Liver (tissue), 9 donors: ENCODE data around the gene MYOCOS. TPM values are rescaled to one million over a fixed set of nuclear protein-coding genes. Genes with fewer than 3 reads are reported as not detected.

Source experiments
- DNase-seq: peaks from one replicate; pipeline ENCODE4 v3.0.0-alpha.2; 2017; ENCODE audit warnings: low spot score
- H3K27ac ChIP-seq, 2 donors: one replicate each; pipeline ENCODE4 v1.7.0; 2013; ENCODE audit warnings: inconsistent platforms in 2 of 2, low read length in 2 of 2, control low read depth in 1 of 2, low read depth in 1 of 2, mild to moderate bottlenecking in 1 of 2
- H3K27me3 ChIP-seq, 4 donors: one replicate each; pipeline versions ENCODE4 v1.6.1 to v1.7.0; 2013; ENCODE audit warnings: low read length in 3 of 4, inconsistent platforms in 1 of 4, mild to moderate bottlenecking in 1 of 4, moderate library complexity in 1 of 4; ENCODE audit not compliant: control insufficient read depth in 4 of 4, insufficient read depth in 4 of 4
- H3K36me3 ChIP-seq, 4 donors: one replicate each; pipeline versions ENCODE4 v1.6.1 to v1.7.0; 2013; ENCODE audit warnings: low read length in 3 of 4, mild to moderate bottlenecking in 3 of 4, low read depth in 1 of 4, moderate library complexity in 1 of 4; ENCODE audit not compliant: control insufficient read depth in 4 of 4, insufficient read depth in 3 of 4
- H3K4me1 ChIP-seq, 4 donors: one replicate each; pipeline versions ENCODE4 v1.6.1 to v1.7.0; 2013; ENCODE audit warnings: low read length in 3 of 4, mild to moderate bottlenecking in 3 of 4, moderate library complexity in 1 of 4; ENCODE audit not compliant: control insufficient read depth in 4 of 4, insufficient read depth in 4 of 4
- H3K4me3 ChIP-seq, 3 donors: one replicate each; pipeline versions ENCODE4 v1.6.1 to v1.7.0; 2013; ENCODE audit warnings: low read length in 3 of 3, control low read depth in 1 of 3, low read depth in 1 of 3, mild to moderate bottlenecking in 1 of 3
- H3K9ac ChIP-seq, 2 donors: one replicate each; pipeline ENCODE4 v1.7.0; 2013; ENCODE audit warnings: low read length in 2 of 2, mild to moderate bottlenecking in 2 of 2, moderate library complexity in 2 of 2, control low read depth in 1 of 2, low read depth in 1 of 2
- H3K9me3 ChIP-seq, 4 donors: one replicate each; pipeline versions ENCODE4 v1.6.1 to v1.7.0; 2013; ENCODE audit warnings: low read length in 3 of 4; ENCODE audit not compliant: control insufficient read depth in 4 of 4
- EGR1 ChIP-seq, 2 donors: IDR thresholded peaks; 2 replicates each; pipeline ENCODE4 v1.6.1; 2016 to 2018; ENCODE audit warnings: antibody characterized with exemption in 2 of 2, low read depth in 2 of 2
- FOXA1 ChIP-seq: IDR thresholded peaks from 2 replicates; pipeline ENCODE4 v1.6.1; 2016; ENCODE audit warnings: antibody characterized with exemption
- FOXA2 ChIP-seq: IDR thresholded peaks from 2 replicates; pipeline ENCODE4 v1.6.1; 2016; ENCODE audit warnings: antibody characterized with exemption
- GABPA ChIP-seq, 2 donors: IDR thresholded peaks in 1 of 2; conservative IDR thresholded peaks in 1 of 2; 2 replicates each; pipeline ENCODE4 v1.6.1; 2016; ENCODE audit warnings: antibody characterized with exemption in 2 of 2, mild to moderate bottlenecking in 1 of 2, moderate library complexity in 1 of 2
- HNF4A ChIP-seq, 2 donors: conservative IDR thresholded peaks; 2 replicates each; pipeline ENCODE4 v1.6.1; 2016; ENCODE audit warnings: antibody characterized with exemption in 2 of 2, mild to moderate bottlenecking in 2 of 2
- HNF4G ChIP-seq: IDR thresholded peaks from 2 replicates; pipeline ENCODE4 v1.6.1; 2016; ENCODE audit warnings: antibody characterized with exemption
- JUND ChIP-seq, 2 donors: IDR thresholded peaks; 2 replicates each; pipeline ENCODE4 v1.6.1; 2016; ENCODE audit warnings: antibody characterized with exemption in 2 of 2
- NR2F2 ChIP-seq: IDR thresholded peaks from 2 replicates; pipeline ENCODE4 v1.6.1; 2016; ENCODE audit warnings: antibody characterized with exemption
- RAD21 ChIP-seq, 2 donors: IDR thresholded peaks; 2 replicates each; pipeline ENCODE4 v1.6.1; 2016; ENCODE audit warnings: antibody characterized with exemption in 2 of 2, mild to moderate bottlenecking in 2 of 2
- RXRA ChIP-seq, 2 donors: IDR thresholded peaks; 2 replicates each; pipeline ENCODE4 v1.6.1; 2017 to 2018; ENCODE audit warnings: antibody characterized with exemption in 2 of 2, mild to moderate bottlenecking in 1 of 2
- SP1 ChIP-seq: IDR thresholded peaks from 2 replicates; pipeline ENCODE4 v1.6.1; 2018; ENCODE audit warnings: antibody characterized with exemption, mild to moderate bottlenecking
- TAF1 ChIP-seq: conservative IDR thresholded peaks from 2 replicates; pipeline ENCODE4 v1.6.1; 2016; ENCODE audit warnings: antibody characterized with exemption, mild to moderate bottlenecking
- YY1 ChIP-seq: IDR thresholded peaks from 2 replicates; pipeline ENCODE4 v1.6.1; 2016; ENCODE audit warnings: antibody characterized with exemption, mild to moderate bottlenecking
- WGBS: extraction: QIAGEN DNeasy Blood & Tissue Kit; methylation state at CpG from one replicate; pipeline ENCODE4 v1.1.7; 2013; 5-methylcytosine and 5-hydroxymethylcytosine counted together
- polyA plus RNA-seq, 2 donors: library from polyadenylated mRNA; stranded (reverse) in 1 of 2; unstranded in 1 of 2; fragments of 200-250 nt in 1 of 2; fragments of >200 nt in 1 of 2; fragmentation: Nextera tagmentation in 1 of 2; extraction: Ambion mirVana in 1 of 2; gene quantifications; one replicate each; pipeline versions ENCODE4 v1.2.1 to v1.2.3, GENCODE V29; 2013 to 2015
- total RNA-seq, 2 donors: library from RNA; depleted of rRNA; stranded (reverse); fragments of >200 nt; gene quantifications; one replicate each; pipeline ENCODE4 v1.2.3, GENCODE V29; 2014
- TF ChIP-seq, protein P1 (sequence below): IDR thresholded peaks from 2 replicates; pipeline ENCODE4 v1.6.1; 2016; ENCODE audit warnings: antibody characterized with exemption
- TF ChIP-seq, protein P2 (sequence below): IDR thresholded peaks from 2 replicates; pipeline ENCODE4 v1.6.1; 2016; ENCODE audit warnings: antibody characterized with exemption
- TF ChIP-seq, protein P3 (sequence below): IDR thresholded peaks from 2 replicates; pipeline ENCODE4 v1.6.1; 2016; ENCODE audit warnings: antibody characterized with exemption
- TF ChIP-seq, protein P4 (sequence below): IDR thresholded peaks from 2 replicates; pipeline ENCODE4 v1.6.1; 2016; ENCODE audit warnings: antibody characterized with exemption, mild to moderate bottlenecking
- TF ChIP-seq, protein P5 (sequence below): fragments of 150-350 bp; IDR thresholded peaks from 2 replicates; pipeline ENCODE4 v1.5.1; 2017; ENCODE audit warnings: improper control_type of control experiment, low read depth, low read length; ENCODE audit not compliant: missing input control
- donor health status: healthy.
- donor health status: healthy.
- donor health status: healthy.
- donor health status: healthy.
- donor health status: healthy.

Gene MYOCOS, protein sequence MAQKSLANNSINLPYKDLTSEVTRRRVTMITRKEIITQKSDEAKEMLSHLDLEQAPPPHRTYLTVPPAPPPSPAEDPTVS
- total RNA-seq (under 1 TPM in 1 of 2 donors, not detected in 1; 0.08 TPM), polyA plus RNA-seq (not detected)

DNA sequence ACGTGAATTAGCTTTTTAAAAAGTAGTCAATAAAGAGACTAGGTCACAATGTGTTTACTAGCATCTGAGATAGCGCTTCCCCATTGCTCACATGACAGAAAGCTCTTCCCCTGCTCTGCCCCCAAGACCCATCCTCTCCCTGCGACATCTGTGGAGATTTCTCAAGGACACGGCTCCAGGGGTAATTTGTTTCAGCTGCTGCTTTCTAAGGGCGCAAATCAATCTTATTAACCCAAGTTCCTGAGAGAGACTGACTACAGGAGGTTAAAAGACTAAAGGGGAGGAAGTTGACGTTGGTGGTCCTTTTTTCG lies at the start of gene MYOCOS:
Gene MYOCOS, plus strand, starts transcription at position 92 of the 311 bp plus-strand sequence. CDS start 1,641 bp downstream, outside the sequence.
- no peak for DNase-seq
- Histone ChIP-seq H3K9me3 (no peaks in the 10 kb centered on the region), H3K27me3 (no peaks in the 10 kb centered on the region), H3K27ac (no peak within 1 kb of the TSS), H3K4me1 (no peaks in the 10 kb centered on the region), H3K4me3 (no peak within 1 kb of the TSS), H3K9ac (no peak within 1 kb of the TSS), H3K36me3 (no peaks in the 10 kb centered on the region)
- WGBS = 85% methylated on average over 7 of the region's 7 CpGs
- TF ChIP-seq FOXA2 (no peak), RXRA (IDR thresholded peaks at IDR 0.05) (no peak), YY1 (no peak), TAF1 (no peak), NR2F2 (no peak), JUND (IDR thresholded peaks at IDR 0.05) (no peak), FOXA1 (no peak), GABPA (IDR thresholded peaks at IDR 0.05 in 1 of 2, conservative IDR thresholded peaks at IDR 0.05 in 1 of 2) (no peak), RAD21 (IDR thresholded peaks at IDR 0.05) (no peak), SP1 (no peak)
- TF ChIP-seq, protein P1, sequence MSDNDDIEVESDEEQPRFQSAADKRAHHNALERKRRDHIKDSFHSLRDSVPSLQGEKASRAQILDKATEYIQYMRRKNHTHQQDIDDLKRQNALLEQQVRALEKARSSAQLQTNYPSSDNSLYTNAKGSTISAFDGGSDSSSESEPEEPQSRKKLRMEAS = no peak
- TF ChIP-seq, protein P2, sequence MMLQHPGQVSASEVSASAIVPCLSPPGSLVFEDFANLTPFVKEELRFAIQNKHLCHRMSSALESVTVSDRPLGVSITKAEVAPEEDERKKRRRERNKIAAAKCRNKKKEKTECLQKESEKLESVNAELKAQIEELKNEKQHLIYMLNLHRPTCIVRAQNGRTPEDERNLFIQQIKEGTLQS = no peak
- TF ChIP-seq, protein P3, sequence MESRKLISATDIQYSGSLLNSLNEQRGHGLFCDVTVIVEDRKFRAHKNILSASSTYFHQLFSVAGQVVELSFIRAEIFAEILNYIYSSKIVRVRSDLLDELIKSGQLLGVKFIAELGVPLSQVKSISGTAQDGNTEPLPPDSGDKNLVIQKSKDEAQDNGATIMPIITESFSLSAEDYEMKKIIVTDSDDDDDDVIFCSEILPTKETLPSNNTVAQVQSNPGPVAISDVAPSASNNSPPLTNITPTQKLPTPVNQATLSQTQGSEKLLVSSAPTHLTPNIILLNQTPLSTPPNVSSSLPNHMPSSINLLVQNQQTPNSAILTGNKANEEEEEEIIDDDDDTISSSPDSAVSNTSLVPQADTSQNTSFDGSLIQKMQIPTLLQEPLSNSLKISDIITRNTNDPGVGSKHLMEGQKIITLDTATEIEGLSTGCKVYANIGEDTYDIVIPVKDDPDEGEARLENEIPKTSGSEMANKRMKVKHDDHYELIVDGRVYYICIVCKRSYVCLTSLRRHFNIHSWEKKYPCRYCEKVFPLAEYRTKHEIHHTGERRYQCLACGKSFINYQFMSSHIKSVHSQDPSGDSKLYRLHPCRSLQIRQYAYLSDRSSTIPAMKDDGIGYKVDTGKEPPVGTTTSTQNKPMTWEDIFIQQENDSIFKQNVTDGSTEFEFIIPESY = no peak

DNA sequence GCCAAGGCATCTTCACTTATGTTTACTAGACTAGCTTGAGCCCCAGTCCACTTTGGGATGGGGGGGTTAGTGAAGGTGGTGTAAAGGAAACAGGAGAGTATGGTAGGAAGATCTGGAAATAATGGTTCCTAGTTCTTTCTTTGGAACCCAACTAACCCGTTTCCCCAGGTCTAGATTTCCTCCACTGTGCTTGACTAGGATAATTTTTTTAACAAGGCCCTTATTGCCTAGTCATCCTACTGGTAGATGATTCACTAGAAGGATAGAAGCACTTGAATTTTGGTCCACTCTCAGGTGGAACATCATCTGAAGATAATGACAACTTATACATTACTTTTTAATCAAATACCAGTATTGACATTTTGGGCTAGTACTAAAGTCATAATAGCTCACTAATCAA lies 45.9 kb upstream of the MYOCOS start:
- WGBS = 86% methylated on average over 1 of the region's 1 CpG
- DNase-seq = no peak
- TF ChIP-seq JUND (IDR thresholded peaks at IDR 0.05) = no peak
- TF ChIP-seq HNF4G = no peak
- TF ChIP-seq FOXA2 = no peak
- TF ChIP-seq GABPA (IDR thresholded peaks at IDR 0.05 in 1 of 2, conservative IDR thresholded peaks at IDR 0.05 in 1 of 2) = no peak
- no peak for TF ChIP-seq EGR1 (IDR thresholded peaks at IDR 0.05; ENCODE audit: low read depth in 2 of 2)
- TF ChIP-seq, protein P4, sequence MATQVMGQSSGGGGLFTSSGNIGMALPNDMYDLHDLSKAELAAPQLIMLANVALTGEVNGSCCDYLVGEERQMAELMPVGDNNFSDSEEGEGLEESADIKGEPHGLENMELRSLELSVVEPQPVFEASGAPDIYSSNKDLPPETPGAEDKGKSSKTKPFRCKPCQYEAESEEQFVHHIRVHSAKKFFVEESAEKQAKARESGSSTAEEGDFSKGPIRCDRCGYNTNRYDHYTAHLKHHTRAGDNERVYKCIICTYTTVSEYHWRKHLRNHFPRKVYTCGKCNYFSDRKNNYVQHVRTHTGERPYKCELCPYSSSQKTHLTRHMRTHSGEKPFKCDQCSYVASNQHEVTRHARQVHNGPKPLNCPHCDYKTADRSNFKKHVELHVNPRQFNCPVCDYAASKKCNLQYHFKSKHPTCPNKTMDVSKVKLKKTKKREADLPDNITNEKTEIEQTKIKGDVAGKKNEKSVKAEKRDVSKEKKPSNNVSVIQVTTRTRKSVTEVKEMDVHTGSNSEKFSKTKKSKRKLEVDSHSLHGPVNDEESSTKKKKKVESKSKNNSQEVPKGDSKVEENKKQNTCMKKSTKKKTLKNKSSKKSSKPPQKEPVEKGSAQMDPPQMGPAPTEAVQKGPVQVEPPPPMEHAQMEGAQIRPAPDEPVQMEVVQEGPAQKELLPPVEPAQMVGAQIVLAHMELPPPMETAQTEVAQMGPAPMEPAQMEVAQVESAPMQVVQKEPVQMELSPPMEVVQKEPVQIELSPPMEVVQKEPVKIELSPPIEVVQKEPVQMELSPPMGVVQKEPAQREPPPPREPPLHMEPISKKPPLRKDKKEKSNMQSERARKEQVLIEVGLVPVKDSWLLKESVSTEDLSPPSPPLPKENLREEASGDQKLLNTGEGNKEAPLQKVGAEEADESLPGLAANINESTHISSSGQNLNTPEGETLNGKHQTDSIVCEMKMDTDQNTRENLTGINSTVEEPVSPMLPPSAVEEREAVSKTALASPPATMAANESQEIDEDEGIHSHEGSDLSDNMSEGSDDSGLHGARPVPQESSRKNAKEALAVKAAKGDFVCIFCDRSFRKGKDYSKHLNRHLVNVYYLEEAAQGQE = no peak
- TF ChIP-seq, protein P1 = no peak
- TF ChIP-seq HNF4A (conservative IDR thresholded peaks at IDR 0.05) = no peak
- TF ChIP-seq RXRA (IDR thresholded peaks at IDR 0.05) = no peak
- TF ChIP-seq FOXA1 = no peak
- TF ChIP-seq NR2F2 = no peak
- TF ChIP-seq, protein P2 = no peak
- TF ChIP-seq, protein P3 = no peak
- TF ChIP-seq, protein P5, sequence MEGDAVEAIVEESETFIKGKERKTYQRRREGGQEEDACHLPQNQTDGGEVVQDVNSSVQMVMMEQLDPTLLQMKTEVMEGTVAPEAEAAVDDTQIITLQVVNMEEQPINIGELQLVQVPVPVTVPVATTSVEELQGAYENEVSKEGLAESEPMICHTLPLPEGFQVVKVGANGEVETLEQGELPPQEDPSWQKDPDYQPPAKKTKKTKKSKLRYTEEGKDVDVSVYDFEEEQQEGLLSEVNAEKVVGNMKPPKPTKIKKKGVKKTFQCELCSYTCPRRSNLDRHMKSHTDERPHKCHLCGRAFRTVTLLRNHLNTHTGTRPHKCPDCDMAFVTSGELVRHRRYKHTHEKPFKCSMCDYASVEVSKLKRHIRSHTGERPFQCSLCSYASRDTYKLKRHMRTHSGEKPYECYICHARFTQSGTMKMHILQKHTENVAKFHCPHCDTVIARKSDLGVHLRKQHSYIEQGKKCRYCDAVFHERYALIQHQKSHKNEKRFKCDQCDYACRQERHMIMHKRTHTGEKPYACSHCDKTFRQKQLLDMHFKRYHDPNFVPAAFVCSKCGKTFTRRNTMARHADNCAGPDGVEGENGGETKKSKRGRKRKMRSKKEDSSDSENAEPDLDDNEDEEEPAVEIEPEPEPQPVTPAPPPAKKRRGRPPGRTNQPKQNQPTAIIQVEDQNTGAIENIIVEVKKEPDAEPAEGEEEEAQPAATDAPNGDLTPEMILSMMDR = no peak
- no peak for TF ChIP-seq RAD21 (IDR thresholded peaks at IDR 0.05)
- TF ChIP-seq YY1 = no peak
- TF ChIP-seq SP1 = no peak
- TF ChIP-seq TAF1 = no peak
- H3K9me3 ChIP-seq = no peaks in the 10 kb centered on the region
- H3K9ac ChIP-seq = no peak overlapping the region
- no peaks in the 10 kb centered on the region for H3K4me1 ChIP-seq
- H3K4me3 ChIP-seq = no peak overlapping the region
- H3K27ac ChIP-seq = no peak overlapping the region
- H3K36me3 ChIP-seq = peaks cover 7 to 62% (median 51%) of the 10 kb centered on the region in 4 donors
- no peaks in the 10 kb centered on the region for H3K27me3 ChIP-seq
